ENCODE measurements around the gene MYO3B. TPM values are rescaled to one million over a fixed set of nuclear protein-coding genes. Genes with fewer than 3 reads are reported as not detected.

The MYO3B gene
- total and polyA plus RNA-seq, 12 donors, result 0.04 to 0.11 (median 0.06) TPM; not detected in 8

DNA sequence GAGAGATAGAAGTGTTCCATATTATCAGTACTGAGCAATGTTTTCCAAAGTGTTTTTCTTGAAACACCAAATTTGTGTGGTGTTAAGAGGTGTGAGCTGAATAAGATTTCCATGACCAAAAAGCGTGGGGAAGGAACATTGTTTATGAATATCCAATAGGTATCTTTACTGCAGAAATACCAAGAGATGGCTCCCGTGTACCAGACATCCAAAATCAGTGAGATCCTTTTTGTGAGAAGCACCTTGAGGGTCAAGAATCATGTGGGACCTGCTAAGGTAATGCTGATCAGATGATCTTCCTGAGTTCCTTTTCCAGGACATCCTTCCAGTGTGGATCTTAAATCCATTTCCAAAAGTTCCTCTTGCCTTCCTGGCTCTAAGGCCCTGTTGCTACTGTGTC, 246.0 kb downstream of the MYO3B start:
- Histone ChIP-seq H3K36me3 (replicated peaks in 1 of 2) (no peaks in the 10 kb centered on the region), H3K27me3 (peaks cover 7% of the 10 kb centered on the region), H3K27ac (no peak overlapping the region), H3K4me3 (no peak overlapping the region), H3K9me3 (replicated peaks in 1 of 3) (no peaks in the 10 kb centered on the region), H3K4me1 (replicated peaks in 1 of 2) (no peaks in the 10 kb centered on the region)
- WGBS, 4 donors, result 68 to 97% (median 90%) methylated on average over 2 of the region's 2 CpGs
- DNase-seq, result no peak
- intact Hi-C loops (cut with DNase I), result no loop called here
- no peak for TF ChIP-seq POLR2A (IDR thresholded peaks at IDR 0.05)
- TF ChIP-seq, protein P1, sequence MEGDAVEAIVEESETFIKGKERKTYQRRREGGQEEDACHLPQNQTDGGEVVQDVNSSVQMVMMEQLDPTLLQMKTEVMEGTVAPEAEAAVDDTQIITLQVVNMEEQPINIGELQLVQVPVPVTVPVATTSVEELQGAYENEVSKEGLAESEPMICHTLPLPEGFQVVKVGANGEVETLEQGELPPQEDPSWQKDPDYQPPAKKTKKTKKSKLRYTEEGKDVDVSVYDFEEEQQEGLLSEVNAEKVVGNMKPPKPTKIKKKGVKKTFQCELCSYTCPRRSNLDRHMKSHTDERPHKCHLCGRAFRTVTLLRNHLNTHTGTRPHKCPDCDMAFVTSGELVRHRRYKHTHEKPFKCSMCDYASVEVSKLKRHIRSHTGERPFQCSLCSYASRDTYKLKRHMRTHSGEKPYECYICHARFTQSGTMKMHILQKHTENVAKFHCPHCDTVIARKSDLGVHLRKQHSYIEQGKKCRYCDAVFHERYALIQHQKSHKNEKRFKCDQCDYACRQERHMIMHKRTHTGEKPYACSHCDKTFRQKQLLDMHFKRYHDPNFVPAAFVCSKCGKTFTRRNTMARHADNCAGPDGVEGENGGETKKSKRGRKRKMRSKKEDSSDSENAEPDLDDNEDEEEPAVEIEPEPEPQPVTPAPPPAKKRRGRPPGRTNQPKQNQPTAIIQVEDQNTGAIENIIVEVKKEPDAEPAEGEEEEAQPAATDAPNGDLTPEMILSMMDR (IDR thresholded peaks at IDR 0.05), result no peak

DNA sequence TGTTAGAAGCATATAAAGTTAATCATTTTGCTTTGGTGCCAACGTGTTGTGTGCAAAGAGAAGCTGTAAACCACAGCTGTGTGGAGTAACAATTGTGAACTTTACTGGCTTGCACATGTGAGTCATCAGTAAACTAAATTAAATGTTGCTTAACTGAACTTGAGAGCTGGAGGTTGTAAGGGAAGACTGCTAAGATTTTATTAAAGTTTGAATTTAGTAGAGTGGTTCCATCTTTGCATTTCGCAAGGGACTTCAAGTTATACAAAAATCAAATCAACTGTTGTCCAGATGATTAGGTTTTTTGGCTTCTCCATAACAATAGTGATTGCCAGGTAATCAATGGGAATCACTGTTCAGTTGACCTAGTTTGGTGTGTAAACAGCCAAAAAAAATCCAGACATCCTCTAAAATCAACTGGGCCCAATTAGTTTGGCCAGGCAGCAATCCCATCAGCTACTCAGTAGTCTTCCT, 247.4 kb downstream of the MYO3B start:
- no peaks in the 10 kb centered on the region for H3K9me3 ChIP-seq (replicated peaks in 1 of 3)
- no peak overlapping the region for H3K4me3 ChIP-seq
- WGBS, 4 donors, result 64 to 74% (median 67%) methylated on average over 2 of the region's 2 CpGs
- DNase-seq, result no peak
- H3K4me1 ChIP-seq (replicated peaks in 1 of 2), result no peaks in the 10 kb centered on the region
- peaks cover 7% of the 10 kb centered on the region for H3K27me3 ChIP-seq
- no peak overlapping the region for H3K27ac ChIP-seq
- intact Hi-C loops (cut with DNase I), result no loop called here
- TF ChIP-seq, protein P1 (IDR thresholded peaks at IDR 0.05), result no peak
- no peak for TF ChIP-seq POLR2A (IDR thresholded peaks at IDR 0.05)
- H3K36me3 ChIP-seq (replicated peaks in 1 of 2), result no peaks in the 10 kb centered on the region

DNA sequence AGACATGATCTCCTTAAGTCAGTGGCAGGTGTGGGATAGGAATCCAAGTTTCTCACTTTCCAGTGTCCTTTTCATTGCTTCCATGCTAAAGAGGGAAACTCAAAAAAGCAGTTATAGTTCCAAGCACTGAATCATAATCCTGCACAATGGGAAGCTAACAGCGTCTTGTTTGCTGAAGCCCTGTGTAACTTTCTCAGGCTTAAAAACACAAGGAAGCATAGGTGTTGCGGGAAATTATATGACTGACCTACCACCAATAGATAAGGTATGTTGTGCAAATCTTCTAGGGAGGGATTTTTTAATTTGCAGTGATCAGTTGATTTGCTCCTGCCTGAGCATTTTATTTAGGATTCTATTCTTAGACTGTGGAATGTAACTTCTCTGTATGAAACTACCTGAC, 250.9 kb downstream of the MYO3B start:
- Histone ChIP-seq H3K27ac (no peak overlapping the region), H3K4me3 (no peak overlapping the region), H3K36me3 (replicated peaks in 1 of 2) (no peaks in the 10 kb centered on the region), H3K4me1 (replicated peaks in 1 of 2) (no peaks in the 10 kb centered on the region), H3K27me3 (no peaks in the 10 kb centered on the region), H3K9me3 (replicated peaks in 1 of 3) (no peaks in the 10 kb centered on the region)
- 66 to 96% (median 91%) methylated on average over 2 of the region's 2 CpGs for WGBS, 4 donors
- intact Hi-C loops (cut with DNase I), result no loop called here
- DNase-seq, result no peak
- TF ChIP-seq POLR2A (IDR thresholded peaks at IDR 0.05), result no peak
- TF ChIP-seq, protein P1 (IDR thresholded peaks at IDR 0.05), result no peak

- no peak overlapping the region for H3K27ac ChIP-seq
- H3K4me3 ChIP-seq, result no peak overlapping the region
- no peaks in the 10 kb centered on the region for H3K4me1 ChIP-seq (replicated peaks in 1 of 2)
- TF ChIP-seq, protein P1 (IDR thresholded peaks at IDR 0.05), result no peak
- no peak for TF ChIP-seq POLR2A (IDR thresholded peaks at IDR 0.05)
- no peaks in the 10 kb centered on the region for H3K36me3 ChIP-seq (replicated peaks in 1 of 2)
- intact Hi-C loops (cut with DNase I), result no loop called here
- H3K27me3 ChIP-seq, result no peaks in the 10 kb centered on the region
- no peaks in the 10 kb centered on the region for H3K9me3 ChIP-seq (replicated peaks in 1 of 3)
- WGBS, 4 donors, result 89 to 94% (median 92%) methylated on average over 4 of the region's 4 CpGs
- DNase-seq, result no peak
These were observed 254.9 kb downstream of the MYO3B start for GRCh38 chr2:170432823-170433222.
